ENCODE results near the gene SLC7A14.

The SLC7A14 gene

GRCh38 chr3:170560296-170560695 lies 25.6 kb downstream of the SLC7A14 start:
- Histone ChIP-seq H3K36me3 (ENCODE audit: control insufficient read depth, insufficient read depth, low read length) (no peaks in the 10 kb centered on the region), H3K9me3 (ENCODE audit: control insufficient read depth, insufficient read depth, low read length) (no peaks in the 10 kb centered on the region), H3K27me3 (ENCODE audit: control insufficient read depth, insufficient read depth, low read length) (no peaks in the 10 kb centered on the region)

GRCh38 chr3:170558427-170558826 lies 27.4 kb downstream of the SLC7A14 start:
- Histone ChIP-seq H3K27me3 (ENCODE audit: control insufficient read depth, insufficient read depth, low read length) (no peaks in the 10 kb centered on the region), H3K36me3 (ENCODE audit: control insufficient read depth, insufficient read depth, low read length) (no peaks in the 10 kb centered on the region), H3K4me3 (ENCODE audit: low read depth, low read length) (no peak overlapping the region), H3K9ac (ENCODE audit: low read depth, low read length) (no peak overlapping the region), H3K9me3 (ENCODE audit: control insufficient read depth, insufficient read depth, low read length) (no peaks in the 10 kb centered on the region), H3K4me1 (ENCODE audit: control insufficient read depth, insufficient read depth, low read length) (no peaks in the 10 kb centered on the region)

More at GRCh38 chr3:170560296-170560695, 25.6 kb downstream of the SLC7A14 start:
- no peak overlapping the region for H3K4me3 ChIP-seq (ENCODE audit: low read depth, low read length)
- no peaks in the 10 kb centered on the region for H3K4me1 ChIP-seq (ENCODE audit: control insufficient read depth, insufficient read depth, low read length)
- H3K9ac ChIP-seq (ENCODE audit: low read depth, low read length): no peak overlapping the region

- Histone ChIP-seq H3K27me3 (ENCODE audit: control insufficient read depth, insufficient read depth, low read length) (no peaks in the 10 kb centered on the region), H3K9ac (ENCODE audit: low read depth, low read length) (no peak overlapping the region), H3K9me3 (ENCODE audit: control insufficient read depth, insufficient read depth, low read length) (no peaks in the 10 kb centered on the region), H3K4me1 (ENCODE audit: control insufficient read depth, insufficient read depth, low read length) (no peaks in the 10 kb centered on the region), H3K36me3 (ENCODE audit: control insufficient read depth, insufficient read depth, low read length) (no peaks in the 10 kb centered on the region), H3K4me3 (ENCODE audit: low read depth, low read length) (no peak overlapping the region)
Measured at GRCh38 chr3:170555329-170555728, 30.5 kb downstream of the SLC7A14 start.

- Histone ChIP-seq H3K27me3 (ENCODE audit: control insufficient read depth, insufficient read depth, low read length) (no peaks in the 10 kb centered on the region), H3K4me3 (ENCODE audit: low read depth, low read length) (no peak overlapping the region), H3K9ac (ENCODE audit: low read depth, low read length) (no peak overlapping the region), H3K9me3 (ENCODE audit: control insufficient read depth, insufficient read depth, low read length) (no peaks in the 10 kb centered on the region), H3K4me1 (ENCODE audit: control insufficient read depth, insufficient read depth, low read length) (no peaks in the 10 kb centered on the region), H3K36me3 (ENCODE audit: control insufficient read depth, insufficient read depth, low read length) (no peaks in the 10 kb centered on the region)
Measured at GRCh38 chr3:170553788-170554757, 31.8 kb downstream of the SLC7A14 start.

GRCh38 chr3:170551252-170551651 lies 34.6 kb downstream of the SLC7A14 start:
- Histone ChIP-seq H3K9ac (ENCODE audit: low read depth, low read length) (no peak overlapping the region), H3K27me3 (ENCODE audit: control insufficient read depth, insufficient read depth, low read length) (no peaks in the 10 kb centered on the region), H3K36me3 (ENCODE audit: control insufficient read depth, insufficient read depth, low read length) (no peaks in the 10 kb centered on the region), H3K4me3 (ENCODE audit: low read depth, low read length) (no peak overlapping the region), H3K9me3 (ENCODE audit: control insufficient read depth, insufficient read depth, low read length) (no peaks in the 10 kb centered on the region), H3K4me1 (ENCODE audit: control insufficient read depth, insufficient read depth, low read length) (no peaks in the 10 kb centered on the region)

- H3K4me1 ChIP-seq (ENCODE audit: control insufficient read depth, insufficient read depth, low read length): no peaks in the 10 kb centered on the region
- H3K9me3 ChIP-seq (ENCODE audit: control insufficient read depth, insufficient read depth, low read length): no peaks in the 10 kb centered on the region
- no peak overlapping the region for H3K4me3 ChIP-seq (ENCODE audit: low read depth, low read length)
- H3K9ac ChIP-seq (ENCODE audit: low read depth, low read length): no peak overlapping the region
- no peaks in the 10 kb centered on the region for H3K36me3 ChIP-seq (ENCODE audit: control insufficient read depth, insufficient read depth, low read length)
- H3K27me3 ChIP-seq (ENCODE audit: control insufficient read depth, insufficient read depth, low read length): no peaks in the 10 kb centered on the region
Measured at GRCh38 chr3:170542704-170543103, 43.2 kb downstream of the SLC7A14 start.

GRCh38 chr3:170539897-170540296 lies 46.0 kb downstream of the SLC7A14 start:
- Histone ChIP-seq H3K4me3 (ENCODE audit: low read depth, low read length) (no peak overlapping the region), H3K9ac (ENCODE audit: low read depth, low read length) (no peak overlapping the region), H3K4me1 (ENCODE audit: control insufficient read depth, insufficient read depth, low read length) (no peaks in the 10 kb centered on the region), H3K36me3 (ENCODE audit: control insufficient read depth, insufficient read depth, low read length) (no peaks in the 10 kb centered on the region), H3K9me3 (ENCODE audit: control insufficient read depth, insufficient read depth, low read length) (no peaks in the 10 kb centered on the region), H3K27me3 (ENCODE audit: control insufficient read depth, insufficient read depth, low read length) (no peaks in the 10 kb centered on the region)

GRCh38 chr3:170536712-170537111 lies 49.2 kb downstream of the SLC7A14 start:
- no peaks in the 10 kb centered on the region for H3K4me1 ChIP-seq (ENCODE audit: control insufficient read depth, insufficient read depth, low read length)
- H3K9ac ChIP-seq (ENCODE audit: low read depth, low read length): no peak overlapping the region

GRCh38 chr3:170534227-170534626 lies 51.6 kb downstream of the SLC7A14 start:
- Histone ChIP-seq H3K36me3 (ENCODE audit: control insufficient read depth, insufficient read depth, low read length) (no peaks in the 10 kb centered on the region), H3K9ac (ENCODE audit: low read depth, low read length) (no peak overlapping the region), H3K4me3 (ENCODE audit: low read depth, low read length) (no peak overlapping the region), H3K9me3 (ENCODE audit: control insufficient read depth, insufficient read depth, low read length) (no peaks in the 10 kb centered on the region), H3K4me1 (ENCODE audit: control insufficient read depth, insufficient read depth, low read length) (no peaks in the 10 kb centered on the region), H3K27me3 (ENCODE audit: control insufficient read depth, insufficient read depth, low read length) (no peaks in the 10 kb centered on the region)

More at GRCh38 chr3:170536712-170537111, 49.2 kb downstream of the SLC7A14 start:
- no peaks in the 10 kb centered on the region for H3K9me3 ChIP-seq (ENCODE audit: control insufficient read depth, insufficient read depth, low read length)
- H3K27me3 ChIP-seq (ENCODE audit: control insufficient read depth, insufficient read depth, low read length): no peaks in the 10 kb centered on the region
- H3K4me3 ChIP-seq (ENCODE audit: low read depth, low read length): no peak overlapping the region
- H3K36me3 ChIP-seq (ENCODE audit: control insufficient read depth, insufficient read depth, low read length): no peaks in the 10 kb centered on the region

- H3K9me3 ChIP-seq (ENCODE audit: control insufficient read depth, insufficient read depth, low read length): no peaks in the 10 kb centered on the region
Measured at GRCh38 chr3:170532573-170532972, 53.3 kb downstream of the SLC7A14 start.

GRCh38 chr3:170531657-170532335 lies 54.1 kb downstream of the SLC7A14 start:
- no peak overlapping the region for H3K9ac ChIP-seq (ENCODE audit: low read depth, low read length)

More at GRCh38 chr3:170532573-170532972, 53.3 kb downstream of the SLC7A14 start:
- Histone ChIP-seq H3K4me3 (ENCODE audit: low read depth, low read length) (no peak overlapping the region), H3K36me3 (ENCODE audit: control insufficient read depth, insufficient read depth, low read length) (no peaks in the 10 kb centered on the region), H3K9ac (ENCODE audit: low read depth, low read length) (no peak overlapping the region), H3K27me3 (ENCODE audit: control insufficient read depth, insufficient read depth, low read length) (no peaks in the 10 kb centered on the region), H3K4me1 (ENCODE audit: control insufficient read depth, insufficient read depth, low read length) (no peaks in the 10 kb centered on the region)

GRCh38 chr3:170531054-170531453 lies 54.8 kb downstream of the SLC7A14 start:
- Histone ChIP-seq H3K4me3 (ENCODE audit: low read depth, low read length) (no peak overlapping the region), H3K9ac (ENCODE audit: low read depth, low read length) (no peak overlapping the region), H3K27me3 (ENCODE audit: control insufficient read depth, insufficient read depth, low read length) (no peaks in the 10 kb centered on the region), H3K9me3 (ENCODE audit: control insufficient read depth, insufficient read depth, low read length) (no peaks in the 10 kb centered on the region), H3K36me3 (ENCODE audit: control insufficient read depth, insufficient read depth, low read length) (no peaks in the 10 kb centered on the region), H3K4me1 (ENCODE audit: control insufficient read depth, insufficient read depth, low read length) (no peaks in the 10 kb centered on the region)

More at GRCh38 chr3:170531657-170532335, 54.1 kb downstream of the SLC7A14 start:
- Histone ChIP-seq H3K36me3 (ENCODE audit: control insufficient read depth, insufficient read depth, low read length) (no peaks in the 10 kb centered on the region), H3K9me3 (ENCODE audit: control insufficient read depth, insufficient read depth, low read length) (no peaks in the 10 kb centered on the region), H3K27me3 (ENCODE audit: control insufficient read depth, insufficient read depth, low read length) (no peaks in the 10 kb centered on the region), H3K4me3 (ENCODE audit: low read depth, low read length) (no peak overlapping the region), H3K4me1 (ENCODE audit: control insufficient read depth, insufficient read depth, low read length) (no peaks in the 10 kb centered on the region)
